Motor neuron (in vitro differentiated cells): ENCODE results near the gene DNAJB6. TPM values are rescaled to one million over a fixed set of nuclear protein-coding genes. Genes with fewer than 3 reads are reported as not detected.

ENCODE experiments used
- ATAC-seq, 8 experiments: fragments of 200-7000 bp; cut with Tn5 transposase; replicated peaks in 6 of 8; 2 replicates each; pipeline ENCODE4 v1.8.0; 2021; ENCODE audit warnings: mild to moderate bottlenecking in 8 of 8, moderate library complexity in 8 of 8
- H3K27ac ChIP-seq, 2 donors: fragments of 250-450 bp; sonication (Bioruptor Pico); 2 replicates each; pipeline ENCODE4 v1.9.0; 2021; ENCODE audit warnings: antibody characterized with exemption in 2 of 2, mild to moderate bottlenecking in 2 of 2, moderate library complexity in 1 of 2
- H3K4me1 ChIP-seq, 2 donors: fragments of 250-450 bp; sonication (Bioruptor Pico); replicated peaks in 1 of 2; 2 replicates each; pipeline ENCODE4 v1.6.1; 2021; ENCODE audit warnings: antibody characterized with exemption in 2 of 2, mild to moderate bottlenecking in 2 of 2, moderate library complexity in 1 of 2
- H3K4me3 ChIP-seq, 5 donors: fragments of 250-450 bp; sonication (Bioruptor Pico); 2 replicates each; pipeline ENCODE4 v1.9.0; 2021; ENCODE audit warnings: antibody characterized with exemption in 5 of 5, mild to moderate bottlenecking in 5 of 5, moderate library complexity in 4 of 5
- WGBS, 10 experiments: fragments of 450-650 bp; shearing (Covaris generic); methylation state at CpG; one replicate each; pipeline ENCODE4 v1.0.0; 2022; 5-methylcytosine and 5-hydroxymethylcytosine counted together
- in situ Hi-C, 9 experiments: fragments of 400-800 bp; cut with MboI; loops; one replicate each; pipeline ENCODE4 v1.15.0; 2021; ENCODE audit warnings: low sequenced_read_pairs in 9 of 9, low pct_unique_long_range_greater_than_20kb in 2 of 9; ENCODE audit not compliant: unreplicated experiment in 9 of 9
- total RNA-seq, 8 experiments: library from RNA; unstranded; fragments of 300-600 nt; gene quantifications; 2 replicates each; pipeline versions ENCODE4 v1.2.3 to v1.2.4, GENCODE V29; 2022

Gene DNAJB6
- total RNA-seq, 8 experiments from 2014 or later = 74.7 to 138 (median 109) TPM

DNA sequence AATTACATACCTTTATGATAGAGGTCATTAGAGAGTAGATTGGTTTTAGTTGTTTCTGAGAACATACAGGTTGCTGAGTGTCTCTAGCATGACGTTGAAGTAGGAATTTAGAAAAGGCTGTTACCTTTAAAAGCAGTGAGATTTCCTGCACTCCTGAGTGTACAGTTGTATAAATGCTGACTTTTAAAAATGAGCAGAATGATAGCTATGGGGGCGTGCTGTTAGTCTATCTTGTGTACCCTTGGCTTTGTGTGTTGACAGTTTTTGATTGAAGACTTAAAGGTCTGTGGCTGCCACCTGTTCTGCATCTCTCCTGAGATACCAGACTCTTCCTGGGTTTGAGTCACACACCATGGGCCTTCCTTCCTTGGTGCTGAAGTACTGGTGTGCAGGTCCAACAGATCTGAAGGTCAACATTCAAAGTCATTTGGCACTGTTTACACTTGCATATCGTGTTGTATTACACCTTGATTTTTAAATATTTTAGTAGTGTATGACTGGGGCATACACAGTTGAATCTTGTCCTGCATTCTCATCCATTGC, 23.8 kb downstream of the DNAJB6 start:
- H3K4me1 ChIP-seq = peaks cover 0 to 3% of the 10 kb centered on the region in 2 donors
- 86 to 100% (median 100%) methylated on average over 1 to 3 of the region's 3 CpGs for WGBS, 10 experiments
- ATAC-seq = no peak
- in situ Hi-C loops = no loop called here
- H3K27ac ChIP-seq = no peak overlapping the region
- H3K4me3 ChIP-seq = no peak overlapping the region

DNA sequence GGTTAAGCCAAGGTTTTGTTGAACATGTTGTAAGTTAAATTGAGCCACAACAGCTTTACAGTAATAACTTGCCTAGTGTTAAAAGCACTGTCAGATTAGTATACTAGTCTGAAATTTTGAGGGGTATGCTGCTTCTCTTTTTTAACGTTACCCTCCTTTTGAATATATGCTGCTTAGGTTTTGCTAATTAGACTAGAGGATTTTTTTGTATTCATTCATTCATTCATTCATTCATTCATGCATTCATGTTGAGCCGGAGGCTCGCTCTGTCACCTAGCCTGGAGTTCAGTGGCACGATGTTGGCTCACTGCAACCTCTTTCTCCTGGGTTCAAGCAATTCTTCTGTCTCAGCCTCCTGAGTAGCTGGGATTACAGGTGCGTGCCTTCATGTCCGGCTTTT, 24.7 kb downstream of the DNAJB6 start:
- no peak for ATAC-seq
- Histone ChIP-seq H3K4me3 (no peak overlapping the region), H3K27ac (no peak overlapping the region), H3K4me1 (no peaks in the 10 kb centered on the region)
- in situ Hi-C loops = no loop called here
- 71 to 100% (median 92%) methylated on average over 1 to 5 of the region's 6 CpGs; no CpG with 5 or more reads in 2 of the 10 experiments for WGBS, 10 experiments

DNA sequence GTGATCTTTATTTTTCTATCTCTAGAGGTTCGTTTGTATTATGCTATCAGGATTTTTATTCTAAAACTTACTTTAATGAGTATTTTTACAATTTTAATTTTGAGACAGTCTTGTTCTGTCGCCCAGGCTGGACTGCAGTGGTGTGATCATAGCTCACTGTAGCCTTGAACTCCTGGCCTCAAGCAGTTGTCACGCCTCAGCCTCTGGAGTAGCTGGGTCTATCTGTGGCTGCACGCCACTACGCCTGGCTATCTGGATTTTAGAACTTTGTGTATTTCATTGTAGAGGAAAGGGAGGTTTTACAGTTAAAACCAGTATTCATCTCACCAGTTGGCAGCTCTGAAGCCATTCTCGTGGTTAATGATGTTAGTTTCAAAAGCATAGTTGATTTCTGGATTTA, 25.9 kb downstream of the DNAJB6 start:
- Histone ChIP-seq H3K4me3 (no peak overlapping the region), H3K4me1 (no peaks in the 10 kb centered on the region), H3K27ac (no peak overlapping the region)
- in situ Hi-C loops = no loop called here
- WGBS, 10 experiments = 71 to 100% (median 93%) methylated on average over 1 to 6 of the region's 6 CpGs; no CpG with 5 or more reads in 1 of the 10 experiments
- no peak for ATAC-seq

DNA sequence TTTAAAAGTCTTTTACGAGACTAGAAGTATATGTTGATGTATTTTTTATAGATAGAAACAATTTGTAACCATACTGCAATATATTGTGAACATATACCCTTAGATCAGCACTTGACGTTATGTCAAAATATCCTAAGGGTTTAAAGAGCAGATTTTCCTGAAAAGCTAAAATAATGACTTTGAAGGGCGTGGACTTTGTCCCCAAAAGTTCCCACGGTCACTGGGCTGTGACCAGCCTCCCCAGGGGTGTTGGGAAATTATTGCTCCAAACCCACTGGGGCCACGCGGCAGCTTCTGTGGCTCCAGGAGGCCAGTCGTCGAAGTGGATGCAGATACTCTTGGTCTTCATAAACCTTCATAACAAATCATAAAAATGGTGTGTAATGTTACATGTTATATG, 29.9 kb downstream of the DNAJB6 start:
- H3K4me1 ChIP-seq = no peaks in the 10 kb centered on the region
- in situ Hi-C loops = no loop called here
- H3K4me3 ChIP-seq = no peak overlapping the region
- 90 to 100% (median 99%) methylated on average over 1 to 6 of the region's 8 CpGs; no CpG with 5 or more reads in 2 of the 10 experiments for WGBS, 10 experiments
- no peak overlapping the region for H3K27ac ChIP-seq
- ATAC-seq = no peak

DNA sequence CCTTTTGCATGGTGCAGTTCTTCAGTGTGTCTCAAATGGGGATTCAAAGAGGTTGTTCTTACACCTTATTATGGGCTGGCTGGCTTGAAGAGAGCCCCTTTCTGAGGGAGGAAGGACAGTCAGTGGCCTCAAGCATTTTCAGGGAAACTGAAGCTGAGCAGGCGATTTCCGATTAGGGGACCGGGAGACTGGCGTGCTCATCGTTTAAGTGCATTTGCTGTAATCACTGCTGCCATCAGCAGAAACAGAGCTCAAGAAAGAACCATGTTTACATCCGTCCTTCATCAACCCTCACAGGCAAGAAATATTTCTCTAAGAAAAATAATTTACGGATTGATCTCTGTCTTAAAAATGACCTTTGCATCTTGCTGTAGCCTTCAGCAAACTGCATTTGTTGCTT, 32.2 kb downstream of the DNAJB6 start:
- no peak for ATAC-seq
- no peak overlapping the region for H3K4me3 ChIP-seq
- in situ Hi-C loops = no loop called here
- no peaks in the 10 kb centered on the region for H3K4me1 ChIP-seq
- 67 to 100% (median 90%) methylated on average over 1 to 7 of the region's 7 CpGs; no CpG with 5 or more reads in 2 of the 10 experiments for WGBS, 10 experiments
- H3K27ac ChIP-seq = no peak overlapping the region

DNA sequence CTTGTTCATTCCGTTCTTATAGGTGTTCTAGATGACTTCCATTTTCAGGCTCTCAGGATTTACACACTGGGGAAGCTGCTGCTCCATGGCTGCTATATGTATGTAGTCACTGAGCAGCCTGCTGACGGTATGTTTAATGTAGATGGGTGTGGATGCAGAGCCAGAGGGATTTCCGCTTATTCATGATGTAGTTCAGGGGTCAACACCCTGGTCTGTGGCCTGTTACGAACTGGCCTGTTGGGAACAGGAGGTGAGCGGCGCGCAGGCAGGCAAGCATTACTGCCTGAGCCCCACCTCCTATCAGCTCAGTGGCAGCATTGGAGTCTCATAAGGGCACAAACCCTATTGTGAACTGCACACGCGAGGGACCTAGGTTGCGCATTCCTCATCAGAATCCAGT, 33.9 kb downstream of the DNAJB6 start:
- H3K27ac ChIP-seq = no peak overlapping the region
- no peaks in the 10 kb centered on the region for H3K4me1 ChIP-seq
- ATAC-seq = peak in 3 of 8 experiments; percentile 84 to 92 (median 90)
- no peak overlapping the region for H3K4me3 ChIP-seq
- in situ Hi-C loops = no loop called here
- WGBS, 10 experiments = 81 to 100% (median 98%) methylated on average over 1 to 5 of the region's 10 CpGs; no CpG with 5 or more reads in 5 of the 10 experiments

DNA sequence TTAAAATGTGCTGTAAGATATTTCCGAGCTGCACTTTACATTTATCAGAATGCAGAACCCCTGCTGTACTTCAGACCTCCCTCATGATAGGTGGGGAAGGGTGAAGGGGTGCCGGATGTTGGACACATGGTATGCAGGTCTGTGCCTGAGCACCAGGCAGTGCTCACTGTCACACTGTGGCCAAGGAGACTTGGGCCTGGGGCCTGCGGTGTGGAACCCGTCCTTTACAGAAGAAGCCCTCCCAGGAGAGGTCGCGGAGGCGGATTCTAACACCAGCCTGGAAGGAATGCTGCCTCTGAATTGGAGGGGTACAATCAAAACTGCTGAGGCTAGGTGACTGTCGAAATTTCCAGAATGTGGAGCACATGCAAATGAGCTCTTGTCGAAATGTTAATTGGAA, 34.5 kb downstream of the DNAJB6 start:
- WGBS, 10 experiments = 84 to 100% (median 94%) methylated on average over 1 to 7 of the region's 9 CpGs; no CpG with 5 or more reads in 2 of the 10 experiments
- Histone ChIP-seq H3K27ac (no peak overlapping the region), H3K4me1 (no peaks in the 10 kb centered on the region), H3K4me3 (no peak overlapping the region)
- in situ Hi-C loops = no loop called here
- no peak for ATAC-seq

DNA sequence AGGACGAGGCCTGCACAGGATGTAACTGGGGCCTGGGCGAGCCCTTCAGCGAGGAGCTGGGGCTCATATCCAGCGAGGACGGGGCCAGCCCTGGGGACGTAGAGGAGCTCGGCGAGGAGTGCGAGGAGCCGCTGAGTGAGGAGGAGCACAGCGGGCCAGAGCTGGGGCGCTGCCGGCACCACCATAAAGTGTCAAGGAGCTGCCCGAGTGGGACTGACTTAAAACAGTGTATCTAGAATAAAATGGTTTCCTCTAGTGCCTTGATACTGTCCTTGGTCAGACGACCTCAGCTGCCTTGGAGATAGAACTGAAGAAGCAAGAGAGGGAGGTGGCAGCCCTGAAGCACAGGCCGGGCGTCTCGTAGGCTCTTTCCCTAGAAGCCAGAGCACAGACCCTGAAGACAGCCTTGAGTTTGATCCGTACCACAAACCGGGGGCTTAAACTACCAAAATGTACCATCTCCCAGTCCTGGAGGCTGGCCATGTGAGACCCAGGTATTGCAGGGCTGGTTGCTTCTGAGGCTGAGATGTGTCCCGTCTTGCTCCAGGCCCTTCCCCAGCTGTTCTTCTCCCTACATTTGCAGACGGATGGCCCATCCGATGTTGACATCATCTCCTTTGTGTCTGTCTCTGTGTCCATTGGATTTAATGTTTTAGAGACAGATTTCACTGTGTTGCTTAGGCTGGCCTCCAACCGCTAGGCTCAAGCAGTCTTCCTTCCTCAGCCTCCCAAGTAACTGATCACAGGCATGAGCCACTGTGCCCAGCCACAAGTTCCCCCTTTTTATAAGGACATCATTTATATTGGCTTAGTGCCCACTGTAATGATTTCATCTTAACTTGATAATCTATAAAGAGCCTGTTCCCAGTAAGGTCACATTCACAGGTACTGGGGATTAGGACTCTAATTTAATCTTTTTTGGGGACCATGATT, 35.8 kb downstream of the DNAJB6 start:
- Histone ChIP-seq H3K4me3 (no peak overlapping the region), H3K4me1 (no peaks in the 10 kb centered on the region), H3K27ac (no peak overlapping the region)
- WGBS, 10 experiments = 79 to 100% (median 92%) methylated on average over 1 to 16 of the region's 24 CpGs; no CpG with 5 or more reads in 3 of the 10 experiments
- in situ Hi-C loops = no loop called here
- peak in 1 of 8 experiments; percentile 11 for ATAC-seq

DNA sequence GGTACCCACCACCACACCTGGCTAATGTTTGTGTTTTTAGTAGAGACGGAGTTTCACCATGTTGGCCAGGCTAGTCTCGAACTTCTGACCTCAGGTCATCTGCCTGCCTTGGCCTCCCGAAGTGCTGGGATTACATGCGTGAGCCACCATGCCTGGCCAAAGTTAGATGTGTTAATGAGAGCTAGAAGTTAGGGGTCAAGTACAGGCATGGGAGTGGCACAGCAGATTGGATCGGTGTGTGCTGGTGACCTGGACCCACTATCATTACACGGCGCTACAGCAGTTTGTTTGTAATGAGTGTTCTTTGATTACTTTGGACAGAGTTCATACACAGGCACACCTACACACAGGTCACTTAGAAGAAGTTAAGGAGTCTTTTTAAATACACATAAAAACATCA, 36.7 kb downstream of the DNAJB6 start:
- no peak for ATAC-seq
- Histone ChIP-seq H3K4me1 (no peaks in the 10 kb centered on the region), H3K4me3 (no peak overlapping the region), H3K27ac (no peak overlapping the region)
- in situ Hi-C loops = no loop called here
- 87 to 100% (median 99%) methylated on average over 2 to 6 of the region's 7 CpGs; no CpG with 5 or more reads in 6 of the 10 experiments for WGBS, 10 experiments

DNA sequence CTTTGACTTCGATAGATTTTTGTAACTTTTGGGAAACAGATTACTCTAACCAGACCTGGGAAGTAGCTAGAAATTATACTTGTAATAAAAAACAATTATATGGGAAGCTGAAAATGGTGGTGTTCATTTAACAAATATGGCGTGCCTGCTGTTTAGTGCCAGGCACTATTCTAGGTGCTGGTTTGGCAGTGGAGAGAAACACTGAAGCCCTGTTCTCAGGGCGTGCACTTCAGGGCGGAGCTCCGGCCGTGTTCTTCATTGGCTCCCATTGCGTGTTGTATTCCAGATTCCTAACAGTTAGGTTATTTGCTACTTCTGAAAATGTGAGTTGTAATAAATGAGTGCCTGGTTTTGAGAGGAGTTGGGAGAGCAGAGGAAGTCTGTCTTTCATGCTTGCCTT, 38.6 kb downstream of the DNAJB6 start:
- Histone ChIP-seq H3K27ac (no peak overlapping the region), H3K4me1 (no peaks in the 10 kb centered on the region), H3K4me3 (no peak overlapping the region)
- no peak for ATAC-seq
- in situ Hi-C loops = no loop called here
- WGBS, 10 experiments = 86 to 100% (median 90%) methylated on average over 2 to 7 of the region's 7 CpGs; no CpG with 5 or more reads in 2 of the 10 experiments

DNA sequence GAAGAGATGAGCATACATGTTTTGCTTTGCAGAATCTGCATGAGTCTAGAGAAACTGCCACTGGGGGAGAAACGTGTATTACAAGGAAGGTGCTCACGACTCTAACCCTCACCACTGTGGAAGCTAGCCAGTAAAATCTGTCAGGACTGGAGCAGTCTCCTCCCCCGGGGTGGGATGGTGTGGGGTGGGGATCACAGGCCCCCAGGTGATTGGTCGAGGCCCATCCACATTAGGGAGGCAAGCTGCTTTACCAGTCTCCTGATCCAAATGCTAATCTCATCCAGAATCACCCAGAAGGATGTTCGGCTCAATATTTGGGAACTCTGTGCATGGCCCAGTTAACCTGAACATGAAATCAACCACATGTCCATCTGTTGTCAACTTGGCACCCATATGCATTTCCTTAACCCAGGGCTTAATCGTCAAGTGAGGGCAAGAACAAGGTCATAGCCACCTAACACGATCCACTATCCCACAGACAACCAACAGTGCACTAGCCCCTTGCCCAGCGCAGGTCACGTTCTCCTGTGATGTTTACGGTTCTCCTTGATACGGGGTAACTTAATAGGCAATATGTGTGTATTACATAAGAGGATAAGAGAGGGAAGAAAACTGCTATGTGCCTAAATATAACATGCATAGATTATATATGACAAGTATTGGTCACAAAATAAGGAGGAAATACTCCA, 40.8 kb downstream of the DNAJB6 start:
- WGBS, 10 experiments = 35 to 100% (median 96%) methylated on average over 1 to 7 of the region's 11 CpGs; no CpG with 5 or more reads in 2 of the 10 experiments
- H3K4me3 ChIP-seq = no peak overlapping the region
- H3K4me1 ChIP-seq = no peaks in the 10 kb centered on the region
- in situ Hi-C loops = no loop called here
- peak in 1 of 8 experiments; percentile 33 for ATAC-seq
- H3K27ac ChIP-seq = no peak overlapping the region

DNA sequence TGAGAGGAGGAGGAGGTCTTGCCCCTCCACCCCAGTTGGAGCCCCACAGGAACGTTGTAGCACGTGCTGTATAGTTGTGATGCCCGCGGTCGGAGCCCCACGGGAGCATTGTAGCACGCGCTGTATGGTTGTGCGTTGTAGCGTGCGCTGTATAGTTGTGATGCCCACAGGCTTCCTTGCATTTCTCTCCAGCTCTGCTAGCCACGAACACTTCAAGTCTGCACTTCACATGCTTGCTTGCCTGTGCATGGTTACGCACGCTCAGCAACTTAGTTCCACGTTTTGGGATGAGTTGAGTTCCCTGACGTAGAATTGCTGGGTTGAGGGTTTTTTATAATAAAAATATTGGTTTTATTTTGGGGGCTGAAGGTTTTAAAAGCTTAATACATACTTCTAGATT, 41.6 kb downstream of the DNAJB6 start:
- H3K27ac ChIP-seq = no peak overlapping the region
- no peaks in the 10 kb centered on the region for H3K4me1 ChIP-seq
- H3K4me3 ChIP-seq = no peak overlapping the region
- 91 to 100% (median 99%) methylated on average over 2 to 9 of the region's 16 CpGs; no CpG with 5 or more reads in 2 of the 10 experiments for WGBS, 10 experiments
- in situ Hi-C loops = no loop called here
- ATAC-seq = no peak

DNA sequence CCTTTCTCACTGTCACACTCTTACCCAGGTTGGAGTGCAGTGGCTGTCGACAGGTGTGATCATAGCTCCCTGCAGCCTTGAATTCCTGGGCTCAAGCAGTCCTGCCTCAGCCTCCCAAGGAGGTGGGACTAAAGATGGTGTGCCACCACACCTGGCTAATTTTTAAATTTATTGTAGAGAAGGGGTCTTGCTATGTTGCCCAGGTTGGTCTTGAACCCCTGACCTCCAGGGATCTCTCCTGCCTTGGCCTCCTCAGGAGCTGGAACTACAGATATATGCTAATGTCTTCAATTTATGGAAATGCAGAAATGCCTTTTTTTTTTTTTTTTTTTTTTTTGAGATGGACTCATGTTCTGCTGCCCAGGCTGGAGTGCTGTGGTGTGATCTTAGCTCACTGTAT, 42.7 kb downstream of the DNAJB6 start:
- 100% methylated on average over 1 of the region's 1 CpG; no CpG with 5 or more reads in 7 of the 10 experiments for WGBS, 10 experiments
- no peak overlapping the region for H3K4me3 ChIP-seq
- H3K4me1 ChIP-seq = no peaks in the 10 kb centered on the region
- no peak overlapping the region for H3K27ac ChIP-seq
- in situ Hi-C loops = no loop called here
- ATAC-seq = peak in 2 of 8 experiments; percentile 25 to 47
